HFF-Myc (cell line): ENCODE measurements around the gene ULK1.

Experiments
- DNase-seq: peaks from one replicate; pipeline ENCODE4 v3.0.0-alpha.2; 2011; ENCODE audit warnings: low read depth; ENCODE audit errors: extremely low read depth
- H3K4me3 ChIP-seq: replicated peaks from 2 replicates; pipeline ENCODE4 v1.5.1; 2011; ENCODE audit warnings: low read depth, mild to moderate bottlenecking, control low read depth, low read length
- TF ChIP-seq, protein P1 (sequence below): IDR thresholded peaks from 2 replicates; pipeline ENCODE4 v1.5.1; 2012; ENCODE audit warnings: mild to moderate bottlenecking, low read depth, low read length, control low read depth; ENCODE audit errors: missing control alignments

ULK1 gene

DNA sequence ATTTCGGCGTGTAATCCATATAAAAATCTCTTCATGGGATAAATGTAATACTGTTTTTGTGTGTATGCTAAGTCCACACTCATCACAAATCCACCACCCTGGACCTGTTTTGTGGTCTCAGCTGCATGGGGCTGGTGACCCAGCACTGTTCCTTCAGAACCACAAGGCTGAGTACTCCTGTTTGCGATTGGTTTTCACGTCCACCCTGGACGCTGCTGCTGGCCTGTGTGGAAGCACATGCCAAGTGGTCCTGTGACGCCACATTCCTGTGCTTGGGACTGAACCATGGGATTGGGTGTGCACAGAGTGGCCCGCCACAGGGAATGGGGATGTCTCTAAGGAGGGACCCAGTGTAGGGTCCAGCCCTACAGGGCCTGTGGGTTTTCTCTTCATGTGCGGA is 39.0 kb downstream of the ULK1 start:
- no peak overlapping the region for H3K4me3 ChIP-seq
- TF ChIP-seq, protein P1, sequence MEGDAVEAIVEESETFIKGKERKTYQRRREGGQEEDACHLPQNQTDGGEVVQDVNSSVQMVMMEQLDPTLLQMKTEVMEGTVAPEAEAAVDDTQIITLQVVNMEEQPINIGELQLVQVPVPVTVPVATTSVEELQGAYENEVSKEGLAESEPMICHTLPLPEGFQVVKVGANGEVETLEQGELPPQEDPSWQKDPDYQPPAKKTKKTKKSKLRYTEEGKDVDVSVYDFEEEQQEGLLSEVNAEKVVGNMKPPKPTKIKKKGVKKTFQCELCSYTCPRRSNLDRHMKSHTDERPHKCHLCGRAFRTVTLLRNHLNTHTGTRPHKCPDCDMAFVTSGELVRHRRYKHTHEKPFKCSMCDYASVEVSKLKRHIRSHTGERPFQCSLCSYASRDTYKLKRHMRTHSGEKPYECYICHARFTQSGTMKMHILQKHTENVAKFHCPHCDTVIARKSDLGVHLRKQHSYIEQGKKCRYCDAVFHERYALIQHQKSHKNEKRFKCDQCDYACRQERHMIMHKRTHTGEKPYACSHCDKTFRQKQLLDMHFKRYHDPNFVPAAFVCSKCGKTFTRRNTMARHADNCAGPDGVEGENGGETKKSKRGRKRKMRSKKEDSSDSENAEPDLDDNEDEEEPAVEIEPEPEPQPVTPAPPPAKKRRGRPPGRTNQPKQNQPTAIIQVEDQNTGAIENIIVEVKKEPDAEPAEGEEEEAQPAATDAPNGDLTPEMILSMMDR, result no peak
- DNase-seq, result no peak

DNA sequence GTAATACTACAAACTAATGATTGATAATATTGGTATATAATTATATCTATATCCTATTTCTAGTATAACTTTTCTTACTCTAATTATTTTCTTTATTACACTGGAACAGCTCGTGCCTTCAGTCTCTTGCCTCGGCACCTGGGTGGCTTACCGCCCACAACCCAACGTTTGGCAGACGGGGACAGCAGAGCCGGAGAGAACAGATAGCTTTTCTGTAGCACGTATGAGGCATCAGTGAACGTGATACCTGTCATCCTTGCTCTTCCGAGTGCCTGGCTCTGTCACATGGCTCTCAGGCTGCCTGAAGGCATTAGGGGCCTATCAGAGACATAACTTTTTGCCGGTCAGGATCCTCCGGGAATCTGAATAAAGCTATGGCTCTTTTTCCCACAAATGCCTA is 40.1 kb downstream of the ULK1 start:
- no peak for DNase-seq
- TF ChIP-seq, protein P1, result no peak
- no peak overlapping the region for H3K4me3 ChIP-seq

DNA sequence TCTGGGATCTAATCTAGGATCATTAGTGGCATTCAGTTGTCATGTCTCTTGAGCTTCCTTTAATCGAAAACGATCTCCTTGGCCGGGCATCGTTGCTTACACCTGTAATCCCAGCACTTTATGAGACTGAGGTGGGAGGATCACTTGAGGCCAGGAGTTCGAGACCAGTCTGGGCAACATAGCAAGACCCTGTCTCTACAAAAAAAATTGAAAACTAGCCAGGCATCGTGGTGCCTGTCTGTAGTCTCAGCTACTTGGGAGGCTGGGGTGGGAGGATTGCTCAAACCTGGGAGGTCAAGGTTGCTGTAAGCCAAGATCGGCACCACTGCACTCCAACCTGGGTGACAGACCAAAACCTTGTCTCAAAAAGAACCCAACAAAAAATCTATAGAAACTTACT is 43.7 kb downstream of the ULK1 start:
- H3K4me3 ChIP-seq, result no peak overlapping the region
- DNase-seq, result no peak
- TF ChIP-seq, protein P1, result no peak

DNA sequence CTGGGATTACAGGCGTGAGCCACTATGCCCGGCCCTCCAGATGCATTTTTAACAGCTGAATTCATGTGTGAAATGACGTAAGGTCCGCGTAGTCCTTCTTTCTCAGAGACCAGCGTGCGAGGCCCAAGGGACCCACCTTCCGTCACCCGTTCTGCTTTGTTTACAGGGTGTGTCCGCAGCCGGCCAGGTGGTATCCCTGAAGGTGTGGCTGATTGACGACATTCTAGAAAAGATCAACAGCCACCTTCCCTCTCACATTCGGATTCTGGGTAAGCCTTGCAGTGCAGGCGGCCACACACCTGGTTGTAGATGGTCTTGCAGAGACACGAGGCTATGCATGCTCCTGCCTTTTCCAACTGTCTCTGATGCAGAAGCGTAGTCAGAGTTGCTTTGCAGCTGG is 44.6 kb downstream of the ULK1 start:
- DNase-seq, result no peak
- TF ChIP-seq, protein P1, result no peak
- H3K4me3 ChIP-seq, result no peak overlapping the region

DNA sequence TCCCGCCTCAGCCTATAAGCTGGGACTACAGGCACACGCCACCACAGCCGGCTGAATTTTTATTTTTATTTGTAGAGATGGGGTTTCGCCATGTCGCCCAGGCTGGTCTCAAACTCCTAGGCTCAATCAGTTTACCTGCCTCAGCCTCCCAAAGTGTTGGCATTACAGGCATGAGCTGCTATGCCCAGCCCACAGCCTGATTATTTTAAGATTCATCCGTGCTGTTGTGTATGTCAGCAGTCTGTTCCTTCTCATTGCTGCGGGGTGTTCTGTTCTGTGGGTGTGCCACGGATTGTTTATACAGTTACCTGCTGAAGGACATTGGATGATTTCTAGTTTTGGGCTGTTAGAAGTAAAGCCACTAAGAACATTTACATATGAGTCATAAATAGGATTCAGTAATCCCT is 45.7 kb downstream of the ULK1 start:
- H3K4me3 ChIP-seq, result no peak overlapping the region
- TF ChIP-seq, protein P1, result no peak
- DNase-seq, result no peak

DNA sequence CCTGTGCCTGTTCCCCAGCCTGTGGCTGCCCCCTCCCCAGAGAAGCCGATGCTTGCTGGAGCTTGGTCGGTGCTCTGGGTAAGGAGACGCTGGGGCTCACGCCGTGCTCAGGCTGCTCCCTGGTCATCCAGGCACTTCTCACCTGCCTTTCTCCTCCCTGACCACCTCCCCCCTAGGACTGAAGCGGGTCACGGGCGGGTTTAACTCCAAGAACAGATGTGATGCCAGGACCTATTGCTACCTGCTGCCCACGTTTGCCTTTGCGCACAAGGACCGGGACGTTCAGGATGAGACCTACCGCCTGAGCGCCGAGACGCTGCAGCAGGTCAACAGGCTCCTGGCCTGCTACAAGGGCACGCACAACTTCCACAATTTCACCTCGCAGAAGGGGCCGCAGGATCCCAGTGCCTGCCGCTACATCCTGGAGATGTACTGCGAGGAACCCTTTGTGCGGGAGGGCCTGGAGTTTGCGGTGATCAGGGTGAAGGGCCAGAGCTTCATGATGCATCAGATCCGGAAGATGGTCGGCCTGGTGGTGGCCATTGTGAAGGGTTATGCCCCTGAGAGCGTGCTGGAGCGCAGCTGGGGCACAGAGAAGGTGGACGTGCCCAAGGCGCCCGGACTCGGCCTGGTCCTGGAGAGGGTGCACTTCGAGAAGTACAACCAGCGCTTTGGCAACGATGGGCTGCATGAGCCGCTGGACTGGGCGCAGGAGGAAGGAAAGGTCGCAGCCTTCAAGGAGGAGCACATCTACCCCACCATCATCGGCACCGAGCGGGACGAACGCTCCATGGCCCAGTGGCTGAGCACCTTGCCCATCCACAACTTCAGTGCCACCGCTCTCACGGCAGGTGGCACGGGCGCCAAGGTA is 46.9 kb downstream of the ULK1 start:
- no peak overlapping the region for H3K4me3 ChIP-seq
- no peak for DNase-seq
- TF ChIP-seq, protein P1, result no peak

DNA sequence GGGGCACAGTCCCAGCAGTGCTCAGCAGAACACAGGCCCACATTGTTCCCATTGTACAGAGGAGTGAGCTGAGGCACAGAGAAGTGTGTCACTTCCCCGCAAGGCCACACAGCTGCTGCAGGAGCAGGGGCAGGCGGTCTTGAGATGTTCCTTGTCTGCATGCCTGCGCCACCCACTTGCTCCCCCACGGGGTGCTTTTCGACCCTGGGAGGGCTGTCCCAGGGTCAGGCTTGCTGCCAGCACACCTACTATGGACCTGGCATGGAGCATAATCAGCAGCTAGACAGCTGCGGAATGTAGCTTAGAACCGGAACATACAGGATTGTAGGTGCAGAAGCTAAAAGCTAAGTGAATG is 47.5 kb downstream of the ULK1 start:
- no peak overlapping the region for H3K4me3 ChIP-seq

More for the DNA sequence above, 47.5 kb downstream of the ULK1 start:
- TF ChIP-seq, protein P1, result no peak
- no peak for DNase-seq
